ENCODE data around the gene BICD1. TPM values are rescaled to one million over a fixed set of nuclear protein-coding genes. Genes with fewer than 3 reads are reported as not detected.

BICD1 gene
- total and polyA plus RNA-seq, 2 of the 13 experiments (the other 11 are each of a cell fraction or from before 2014, with no cell fraction given), result 4.5 to 5.2 TPM

DNA sequence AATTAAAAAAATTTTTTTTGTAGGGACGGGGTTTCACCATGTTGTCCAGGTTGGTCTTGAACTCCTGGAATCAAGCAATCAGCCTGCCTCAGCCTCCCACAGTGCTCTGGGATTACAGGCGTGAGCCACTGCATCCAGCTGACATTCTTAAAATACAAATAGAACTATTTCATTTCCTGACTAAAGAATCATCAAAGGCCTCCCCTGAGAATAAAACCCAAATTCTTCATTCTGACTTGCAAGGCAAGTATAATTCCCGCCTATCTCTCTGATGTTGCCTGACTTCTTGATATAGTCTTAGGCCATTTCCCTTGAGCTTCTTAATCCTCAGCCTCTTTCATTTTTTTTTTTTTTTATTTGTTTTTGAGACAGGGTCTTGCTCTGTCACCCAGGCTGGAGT, 4.4 kb upstream of the BICD1 start (continued):
- TF ChIP-seq PCBP2 (optimal IDR thresholded peaks at IDR 0.05; ENCODE audit: low read depth, low read length, poor library complexity, severe bottlenecking), result no peak

DNA sequence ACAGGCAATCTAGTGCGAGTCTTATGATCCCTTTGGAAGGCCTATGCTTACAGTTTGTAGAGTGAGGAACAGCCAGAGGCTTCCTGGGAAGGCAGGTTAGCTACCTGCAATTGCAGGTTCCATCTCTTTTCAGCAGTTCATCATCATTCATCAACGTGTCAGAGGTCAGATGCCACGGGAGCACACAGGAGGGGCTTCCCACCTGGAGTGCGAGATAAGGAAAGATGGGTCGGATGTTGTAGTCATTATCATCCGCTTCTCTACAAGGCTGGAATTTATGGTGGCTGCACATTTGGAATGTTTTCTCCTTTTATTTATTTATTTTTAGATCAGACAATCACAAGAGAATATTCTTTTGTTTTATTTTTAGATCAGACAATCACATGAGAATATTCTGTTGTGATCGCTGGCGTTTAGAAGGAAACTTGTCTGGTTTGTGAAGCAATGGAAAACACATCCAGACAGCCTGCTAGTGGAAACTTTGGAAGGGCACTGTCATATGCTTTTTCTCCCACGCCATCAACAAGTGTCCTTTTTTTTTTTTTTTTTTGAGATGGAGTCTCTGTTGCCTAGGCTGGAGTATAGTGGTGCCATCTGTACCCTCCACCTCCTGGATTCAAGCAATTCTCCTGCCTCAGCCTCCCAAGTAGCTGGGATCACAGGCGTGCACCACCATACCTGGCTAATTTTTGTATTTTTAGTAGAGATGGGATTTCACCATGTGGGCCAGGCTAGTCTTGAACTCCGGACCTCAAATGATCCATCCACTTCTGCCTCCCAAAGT, 1.9 kb upstream of the BICD1 start:
- Histone ChIP-seq H3K4me3 (replicated peaks in 1 of 3; ENCODE audit: insufficient read depth in 1 of 3, low read depth in 2 of 3, low read length in 3 of 3) (no peak overlapping the region), H3K9ac (ENCODE audit: insufficient read depth, low read depth, low read length) (no peak overlapping the region), H2AFZ (ENCODE audit: low read length) (no peak overlapping the region), H3K4me1 (ENCODE audit: insufficient read depth, low read length) (peaks cover 25% of the 10 kb centered on the region), H4K20me1 (ENCODE audit: insufficient read depth, low read length) (no peaks in the 10 kb centered on the region), H3K27ac (ENCODE audit: extremely low read length, insufficient read depth, low read length) (no peak overlapping the region), H3K27me3 (ENCODE audit: control insufficient read depth in 1 of 2, insufficient read depth in 2 of 2, low read length in 2 of 2) (peaks cover 1 to 6% of the 10 kb centered on the region in 2 experiments; a peak in 4 of 5 replicates), H3K36me3 (replicated peaks in 1 of 2; ENCODE audit: control insufficient read depth in 1 of 2, insufficient read depth in 2 of 2, low read length in 2 of 2) (no peaks in the 10 kb centered on the region), H3K9me3 (ENCODE audit: low read length) (no peaks in the 10 kb centered on the region), H3K4me2 (ENCODE audit: low read depth, low read length) (peak overlapping the region; percentile 20; the same call in 1 of the 2 replicates), H3K79me2 (ENCODE audit: insufficient read depth, low read length) (no peaks in the 10 kb centered on the region)
- ChIA-PET POLR2A (no interaction called here), CTCF (ENCODE audit: low intra/inter-chr PET ratio, low total read pairs) (no interaction called here)
- TF ChIP-seq ZNF644 (CRISPR knock-in tag; IDR thresholded peaks at IDR 0.05; ENCODE audit: low read depth) (no peak), ZNF501 (CRISPR knock-in tag; IDR thresholded peaks at IDR 0.05) (no peak), SOX5 (CRISPR knock-in tag; IDR thresholded peaks at IDR 0.05; ENCODE audit: borderline replicate concordance) (no peak), MBD4 (IDR thresholded peaks at IDR 0.05; ENCODE audit: borderline replicate concordance, low read length) (no peak)
- TF ChIP-seq, protein P1, sequence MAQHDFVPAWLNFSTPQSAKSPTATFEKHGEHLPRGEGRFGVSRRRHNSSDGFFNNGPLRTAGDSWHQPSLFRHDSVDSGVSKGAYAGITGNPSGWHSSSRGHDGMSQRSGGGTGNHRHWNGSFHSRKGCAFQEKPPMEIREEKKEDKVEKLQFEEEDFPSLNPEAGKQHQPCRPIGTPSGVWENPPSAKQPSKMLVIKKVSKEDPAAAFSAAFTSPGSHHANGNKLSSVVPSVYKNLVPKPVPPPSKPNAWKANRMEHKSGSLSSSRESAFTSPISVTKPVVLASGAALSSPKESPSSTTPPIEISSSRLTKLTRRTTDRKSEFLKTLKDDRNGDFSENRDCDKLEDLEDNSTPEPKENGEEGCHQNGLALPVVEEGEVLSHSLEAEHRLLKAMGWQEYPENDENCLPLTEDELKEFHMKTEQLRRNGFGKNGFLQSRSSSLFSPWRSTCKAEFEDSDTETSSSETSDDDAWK (CRISPR knock-in tag; IDR thresholded peaks at IDR 0.05), result no peak
- TF ChIP-seq, protein P2, sequence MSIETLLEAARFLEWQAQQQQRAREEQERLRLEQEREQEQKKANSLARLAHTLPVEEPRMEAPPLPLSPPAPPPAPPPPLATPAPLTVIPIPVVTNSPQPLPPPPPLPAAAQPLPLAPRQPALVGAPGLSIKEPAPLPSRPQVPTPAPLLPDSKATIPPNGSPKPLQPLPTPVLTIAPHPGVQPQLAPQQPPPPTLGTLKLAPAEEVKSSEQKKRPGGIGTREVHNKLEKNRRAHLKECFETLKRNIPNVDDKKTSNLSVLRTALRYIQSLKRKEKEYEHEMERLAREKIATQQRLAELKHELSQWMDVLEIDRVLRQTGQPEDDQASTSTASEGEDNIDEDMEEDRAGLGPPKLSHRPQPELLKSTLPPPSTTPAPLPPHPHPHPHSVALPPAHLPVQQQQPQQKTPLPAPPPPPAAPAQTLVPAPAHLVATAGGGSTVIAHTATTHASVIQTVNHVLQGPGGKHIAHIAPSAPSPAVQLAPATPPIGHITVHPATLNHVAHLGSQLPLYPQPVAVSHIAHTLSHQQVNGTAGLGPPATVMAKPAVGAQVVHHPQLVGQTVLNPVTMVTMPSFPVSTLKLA (IDR thresholded peaks at IDR 0.05), result no peak
- TF ChIP-seq, protein P3, sequence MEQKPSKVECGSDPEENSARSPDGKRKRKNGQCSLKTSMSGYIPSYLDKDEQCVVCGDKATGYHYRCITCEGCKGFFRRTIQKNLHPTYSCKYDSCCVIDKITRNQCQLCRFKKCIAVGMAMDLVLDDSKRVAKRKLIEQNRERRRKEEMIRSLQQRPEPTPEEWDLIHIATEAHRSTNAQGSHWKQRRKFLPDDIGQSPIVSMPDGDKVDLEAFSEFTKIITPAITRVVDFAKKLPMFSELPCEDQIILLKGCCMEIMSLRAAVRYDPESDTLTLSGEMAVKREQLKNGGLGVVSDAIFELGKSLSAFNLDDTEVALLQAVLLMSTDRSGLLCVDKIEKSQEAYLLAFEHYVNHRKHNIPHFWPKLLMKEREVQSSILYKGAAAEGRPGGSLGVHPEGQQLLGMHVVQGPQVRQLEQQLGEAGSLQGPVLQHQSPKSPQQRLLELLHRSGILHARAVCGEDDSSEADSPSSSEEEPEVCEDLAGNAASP (CRISPR knock-in tag; IDR thresholded peaks at IDR 0.05; ENCODE audit: borderline replicate concordance), result no peak
- no peak for DNase-seq (ENCODE audit: low spot score)
- intact Hi-C loops (cut with micrococcal nuclease; ENCODE audit: unreplicated experiment) (no loop called here), in situ Hi-C loops (cut with HindIII; ENCODE audit: extremely low pct_ligation_motif_present, low pct_unique_long_range_greater_than_20kb) (no loop called here)
- no TSS peak for BruUV-seq (replicated peaks)
- no peak for ATAC-seq
- FAIRE-seq, result no peak
- 43% methylated on average over 10 of the region's 11 CpGs for WGBS (ENCODE audit: low lambda C conversion rate)

Data from HepG2 (cell line).